22Rv1 (cell line): ENCODE data around the gene CYP1B1.

Experiments used
- ZFX ChIP-seq: fragments of 450-650 bp; IDR thresholded peaks from 2 replicates; pipeline ENCODE4 v1.6.1; 2017; ENCODE audit warnings: antibody characterized with exemption, borderline replicate concordance
- TF ChIP-seq, protein P1 (sequence below): fragments of 450-650 bp; IDR thresholded peaks from 2 replicates; pipeline ENCODE4 v1.5.1; 2017; ENCODE audit warnings: mild to moderate bottlenecking

DNA sequence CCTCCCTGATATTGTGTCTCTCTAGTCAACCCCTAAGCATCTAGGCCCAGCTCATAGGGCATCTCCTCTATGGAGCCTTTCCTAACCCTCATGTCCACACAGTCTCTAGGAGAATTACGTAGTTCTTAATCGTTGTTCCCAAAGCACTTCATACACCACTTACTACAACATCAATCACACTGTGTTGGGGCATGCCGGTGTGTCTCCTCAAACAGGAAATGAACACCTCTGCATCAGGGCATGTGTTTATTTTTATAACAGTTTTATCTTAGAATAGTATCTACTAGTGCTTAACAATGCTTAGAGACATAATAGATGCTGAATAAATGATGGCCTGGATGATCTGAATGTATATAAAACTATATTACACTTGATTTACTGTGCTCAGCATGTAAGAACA, 19.7 kb downstream of the CYP1B1 start:
- TF ChIP-seq, protein P1, sequence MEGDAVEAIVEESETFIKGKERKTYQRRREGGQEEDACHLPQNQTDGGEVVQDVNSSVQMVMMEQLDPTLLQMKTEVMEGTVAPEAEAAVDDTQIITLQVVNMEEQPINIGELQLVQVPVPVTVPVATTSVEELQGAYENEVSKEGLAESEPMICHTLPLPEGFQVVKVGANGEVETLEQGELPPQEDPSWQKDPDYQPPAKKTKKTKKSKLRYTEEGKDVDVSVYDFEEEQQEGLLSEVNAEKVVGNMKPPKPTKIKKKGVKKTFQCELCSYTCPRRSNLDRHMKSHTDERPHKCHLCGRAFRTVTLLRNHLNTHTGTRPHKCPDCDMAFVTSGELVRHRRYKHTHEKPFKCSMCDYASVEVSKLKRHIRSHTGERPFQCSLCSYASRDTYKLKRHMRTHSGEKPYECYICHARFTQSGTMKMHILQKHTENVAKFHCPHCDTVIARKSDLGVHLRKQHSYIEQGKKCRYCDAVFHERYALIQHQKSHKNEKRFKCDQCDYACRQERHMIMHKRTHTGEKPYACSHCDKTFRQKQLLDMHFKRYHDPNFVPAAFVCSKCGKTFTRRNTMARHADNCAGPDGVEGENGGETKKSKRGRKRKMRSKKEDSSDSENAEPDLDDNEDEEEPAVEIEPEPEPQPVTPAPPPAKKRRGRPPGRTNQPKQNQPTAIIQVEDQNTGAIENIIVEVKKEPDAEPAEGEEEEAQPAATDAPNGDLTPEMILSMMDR, result no peak
- TF ChIP-seq ZFX, result no peak
